GOT3 (cell line): ENCODE results near the gene HPD.
"Not testable (repeated sequence)": the region's sequence is repeated elsewhere in the genome, so short reads cannot be mapped to it uniquely, and the experiment has no call there.

ENCODE experiments used
- DNase-seq: peaks from one replicate; lab custom pipeline; 2025; ENCODE audit warnings: mixed read lengths; lab: John Stamatoyannopoulos, UW

Gene HPD

DNA sequence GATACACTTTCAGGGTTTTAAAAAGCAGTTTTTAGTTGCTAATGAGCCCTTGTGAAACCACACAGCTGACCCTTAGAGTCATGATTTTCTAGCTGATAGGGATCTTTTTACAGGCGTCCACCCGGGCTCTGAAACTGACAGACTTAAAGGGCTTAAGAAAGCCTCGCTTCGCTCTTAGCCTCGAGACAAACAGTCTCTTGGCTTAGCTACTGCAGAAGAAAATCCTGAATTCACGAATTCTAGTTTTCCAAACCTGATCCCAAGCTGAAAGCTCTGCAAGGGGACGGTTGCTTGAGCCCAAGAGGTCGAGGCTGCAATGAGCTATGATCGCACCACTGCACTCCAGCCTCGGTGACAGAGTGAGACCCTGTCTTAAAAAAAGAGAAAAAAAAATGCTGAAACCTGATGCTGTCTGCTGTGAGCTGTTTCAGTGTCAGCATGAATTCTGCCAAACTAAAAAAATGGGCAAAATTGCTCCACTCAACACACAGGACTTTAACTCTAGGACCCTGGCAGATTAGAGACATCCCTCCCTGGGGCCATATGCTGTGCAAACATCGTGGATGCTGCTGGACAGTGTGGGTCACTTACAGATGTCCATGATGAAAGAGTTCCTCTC is 3.1 kb upstream of the HPD start:
- no peak for DNase-seq

DNA sequence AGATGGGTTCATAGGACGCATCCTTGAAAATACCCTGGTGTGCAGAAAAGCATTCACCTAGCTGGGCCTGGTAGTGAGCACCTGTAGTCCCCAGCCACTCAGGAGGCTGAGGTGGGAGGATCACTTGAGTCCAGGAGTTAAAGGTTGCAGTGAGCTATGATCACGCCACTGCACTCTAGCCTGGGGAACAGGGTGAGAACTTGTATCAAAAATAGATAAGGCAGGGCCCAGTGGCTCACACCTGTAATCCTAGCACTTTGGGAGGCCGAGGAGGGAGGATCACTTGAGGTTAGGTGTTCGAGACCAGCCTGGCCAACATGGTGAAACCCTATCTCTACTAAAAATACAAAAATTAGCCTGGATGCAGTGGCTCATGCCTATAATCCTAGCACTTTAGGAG is 2.0 kb upstream of the HPD start:
- DNase-seq = not testable (repeated sequence)

DNA sequence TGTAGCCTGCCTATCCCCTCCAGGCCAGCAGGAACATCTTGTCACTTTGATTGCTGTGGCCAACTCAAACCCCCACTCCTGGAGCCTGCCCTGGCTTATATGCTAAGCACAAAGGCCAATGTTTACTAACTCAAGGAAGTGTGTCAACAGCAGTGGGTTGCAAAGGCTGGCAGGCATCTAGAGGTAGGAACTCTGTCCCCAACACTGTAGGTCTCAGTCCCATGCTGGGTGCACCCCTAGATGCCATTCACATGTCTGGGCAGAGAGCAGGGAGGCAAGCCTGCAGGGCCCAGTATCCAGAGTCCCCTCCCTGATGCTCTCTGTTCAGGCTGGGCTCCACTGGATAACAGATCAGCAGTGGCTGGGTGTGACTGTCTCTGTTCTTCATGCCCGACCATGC is 1.6 kb upstream of the HPD start:
- no peak for DNase-seq

DNA sequence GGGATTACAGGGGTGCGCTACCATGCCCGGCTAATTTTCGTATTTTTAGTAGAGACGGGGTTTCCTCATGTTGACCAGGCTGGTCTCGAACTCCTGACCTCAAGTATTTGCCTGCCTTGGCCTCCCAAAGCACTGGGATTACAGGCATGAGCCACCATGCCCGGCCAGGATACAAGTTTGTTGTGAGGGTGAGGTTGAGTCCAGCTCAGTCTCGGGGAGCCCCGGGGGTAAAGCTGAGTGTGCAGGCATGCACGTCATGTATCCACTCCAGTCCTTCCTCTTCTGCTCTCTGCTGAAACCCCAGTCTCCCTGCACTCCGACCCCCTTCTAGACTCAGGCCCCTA is 369 bp downstream of the HPD start:
- no peak for DNase-seq

DNA sequence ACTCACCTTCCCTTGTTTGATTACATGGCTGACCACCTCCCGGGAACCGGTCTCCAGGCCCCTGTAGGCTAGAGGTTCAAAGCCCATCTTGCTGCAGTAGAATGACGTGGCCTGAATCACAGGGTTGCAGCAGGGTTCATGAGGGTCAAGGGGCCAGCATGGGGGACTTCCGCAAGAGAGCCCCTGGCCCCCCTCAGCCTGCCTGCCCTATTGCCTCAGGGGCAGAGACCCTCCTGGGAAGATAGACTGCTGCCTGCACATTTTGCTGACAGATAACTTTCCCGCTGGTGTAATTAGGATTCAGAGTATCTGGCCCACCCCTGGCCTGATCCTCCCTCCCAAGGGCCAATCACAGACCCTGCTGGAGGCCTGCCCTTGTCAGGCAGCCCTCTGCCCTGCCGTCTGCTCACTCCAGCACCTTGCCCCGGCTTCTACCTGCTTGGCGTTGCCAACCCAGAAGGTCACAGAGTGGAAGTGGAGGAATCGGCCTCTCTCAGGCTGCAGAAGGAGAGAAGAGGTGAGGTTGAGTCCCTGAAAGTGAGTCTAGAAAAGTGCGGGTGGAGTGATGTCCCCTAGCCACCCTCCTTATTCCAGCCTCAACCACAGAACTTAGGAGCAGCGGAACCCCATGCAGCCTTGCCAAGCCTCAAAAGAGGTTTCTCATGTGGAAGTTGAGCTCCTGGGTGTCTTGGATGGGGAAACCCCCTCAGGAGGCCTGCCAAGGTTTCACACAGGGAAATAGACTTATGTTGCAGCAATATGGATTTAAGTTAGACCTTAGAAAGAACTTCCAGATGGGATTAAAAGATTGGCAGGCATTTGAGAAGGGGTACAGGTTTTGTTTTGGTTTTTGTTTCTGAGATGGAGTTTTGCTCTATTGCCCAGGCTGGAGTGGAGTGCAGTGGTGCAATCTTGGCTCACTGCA is 1.1 kb downstream of the HPD start:
- no peak for DNase-seq

DNA sequence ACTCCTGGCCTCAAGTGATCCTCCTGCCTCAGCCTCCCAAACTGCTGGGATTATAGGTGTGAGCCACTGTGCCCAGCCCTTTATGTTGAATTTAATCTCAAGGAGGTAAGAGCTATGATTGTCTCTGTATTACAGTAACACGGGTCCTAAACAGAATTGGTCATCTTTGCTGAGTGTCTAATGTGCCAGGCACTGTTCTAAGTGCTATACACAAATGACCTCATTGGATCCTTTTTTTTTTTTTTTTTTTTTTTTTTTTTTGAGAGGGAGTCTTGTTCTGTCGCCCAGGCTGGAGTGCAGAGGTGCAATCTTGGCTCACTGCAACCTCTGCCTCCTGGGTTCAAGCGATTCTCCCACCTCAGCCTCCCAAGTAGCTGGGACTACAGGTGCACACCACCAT is 6.3 kb downstream of the HPD start:
- not testable (repeated sequence) for DNase-seq

DNA sequence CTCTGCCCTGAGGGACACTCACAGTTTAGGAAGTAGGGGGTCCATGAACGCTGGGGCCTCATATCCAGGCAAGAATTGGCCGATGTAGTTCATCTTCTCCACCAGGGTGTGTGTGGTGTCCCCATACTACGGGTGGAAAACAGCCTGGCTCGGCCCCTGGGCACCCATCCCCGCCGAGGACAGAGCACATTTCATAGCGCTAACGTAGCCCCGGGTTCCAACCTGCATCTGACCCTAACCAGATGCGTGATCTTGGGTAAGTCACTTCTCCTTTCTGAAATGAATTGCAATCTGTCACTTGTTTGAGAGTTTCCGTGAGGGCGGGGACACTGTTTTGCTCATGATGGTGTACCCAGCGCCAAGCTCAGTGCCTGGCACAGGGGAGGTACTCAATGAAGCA is 9.0 kb downstream of the HPD start:
- DNase-seq = no peak

DNA sequence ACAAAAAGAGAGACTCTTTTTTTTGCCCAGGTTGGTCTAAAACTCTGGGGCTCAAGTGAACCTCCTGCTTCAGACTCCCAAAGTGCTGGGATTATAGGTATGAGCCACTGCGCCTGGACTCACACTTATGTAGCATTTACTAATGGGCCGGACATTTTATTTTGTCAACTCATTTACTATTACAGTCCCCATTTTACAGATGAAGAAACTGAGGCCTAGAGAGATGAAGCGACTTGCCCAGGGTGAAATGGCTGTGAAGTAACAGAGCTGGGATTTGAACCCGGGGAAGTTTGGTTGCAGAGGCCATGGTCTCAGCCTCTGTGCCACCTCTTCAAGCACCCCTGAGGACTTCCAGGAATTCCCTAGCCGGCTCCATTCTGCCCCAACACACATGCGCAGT is 9.4 kb downstream of the HPD start:
- no peak for DNase-seq

DNA sequence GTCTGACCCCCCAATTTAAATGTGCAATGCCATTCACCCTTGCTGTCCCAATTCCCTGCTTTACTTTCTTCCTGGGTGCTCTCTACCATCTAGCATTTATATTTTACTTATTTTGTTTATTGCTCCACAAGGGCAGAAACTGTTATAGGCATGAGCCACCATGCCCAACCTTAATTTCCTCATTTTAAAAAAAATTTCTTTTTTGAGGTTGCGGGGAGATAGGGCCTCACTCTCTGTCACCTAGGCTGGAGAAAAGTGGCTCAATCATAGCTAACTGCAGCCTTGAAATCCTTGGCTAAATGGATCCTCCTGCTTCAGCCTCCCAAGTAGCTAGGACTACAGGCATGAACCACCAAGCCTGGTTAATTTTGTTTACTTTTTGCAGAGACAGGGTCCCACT is 13.0 kb downstream of the HPD start:
- no peak for DNase-seq

DNA sequence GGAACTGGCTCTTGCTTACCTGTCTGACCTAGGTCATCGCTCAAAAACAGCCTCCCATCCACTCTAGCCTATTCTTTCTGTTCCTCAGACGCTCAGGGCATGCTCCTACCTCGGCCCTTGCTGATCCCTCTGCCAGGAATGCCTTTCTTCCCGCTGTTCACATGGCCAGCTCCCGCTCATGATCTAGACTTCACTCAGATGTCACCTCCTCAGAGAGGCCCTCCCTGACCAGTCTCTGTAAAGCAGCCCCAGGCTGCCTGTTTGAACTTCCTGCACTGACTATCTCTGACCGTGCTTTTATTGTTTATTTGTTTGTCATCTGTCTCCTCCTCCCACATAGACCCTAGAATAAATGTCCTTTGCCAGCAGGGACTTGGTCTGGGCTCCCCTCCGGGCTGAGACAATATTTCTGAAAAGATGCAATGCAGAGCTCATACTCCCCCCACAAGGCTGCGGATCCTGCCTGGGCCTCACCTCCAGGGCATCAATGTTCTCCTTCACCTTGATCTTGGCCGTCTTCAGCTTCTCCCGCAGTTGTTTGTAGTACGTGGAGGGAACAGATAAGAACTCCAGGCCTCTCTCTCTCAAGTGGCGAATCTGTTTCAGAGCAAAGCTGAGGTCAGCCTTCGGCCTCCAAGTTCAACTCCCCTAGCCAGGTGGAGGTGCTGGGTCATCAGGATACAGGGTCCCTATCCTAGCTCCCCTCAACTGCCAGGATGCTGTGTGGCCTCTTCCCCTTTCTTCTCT is 15.2 kb downstream of the HPD start:
- no peak for DNase-seq

DNA sequence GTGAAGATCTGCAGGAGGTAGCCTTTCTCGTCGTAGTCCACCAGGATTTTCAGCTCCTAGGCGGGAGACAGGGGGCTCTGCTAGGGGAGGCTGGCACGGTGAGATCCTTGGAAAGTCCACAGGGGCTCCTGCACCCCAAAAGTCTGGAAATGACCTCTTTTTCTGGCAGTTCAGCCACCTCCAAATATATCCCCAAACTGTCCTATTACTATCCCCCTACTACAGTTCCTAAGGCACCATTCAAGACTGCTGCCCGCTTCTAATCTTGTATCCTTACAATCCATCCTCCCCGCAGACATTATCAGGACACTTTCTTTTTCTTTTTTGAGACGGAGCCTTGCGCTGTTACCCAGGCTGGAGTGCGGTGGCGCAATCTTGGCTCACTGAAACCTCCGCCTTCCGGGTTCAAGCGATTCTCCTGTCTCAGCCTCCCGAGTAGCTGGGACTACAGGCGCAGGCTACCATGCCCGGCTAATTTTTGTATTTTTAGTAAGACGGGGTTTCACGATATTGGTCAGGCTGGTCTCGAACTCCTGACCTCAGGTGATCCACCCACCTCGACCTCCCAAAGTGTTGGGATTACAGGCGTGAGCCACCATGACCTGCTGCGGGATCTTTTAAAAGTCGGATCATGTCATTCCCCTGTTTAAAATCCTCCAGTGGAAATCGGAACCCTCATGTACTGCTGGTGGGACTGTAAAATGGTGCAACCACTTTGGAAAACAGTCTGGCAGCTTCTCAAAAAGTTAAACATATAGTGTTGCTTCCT is 18.5 kb downstream of the HPD start:
- no peak for DNase-seq

DNA sequence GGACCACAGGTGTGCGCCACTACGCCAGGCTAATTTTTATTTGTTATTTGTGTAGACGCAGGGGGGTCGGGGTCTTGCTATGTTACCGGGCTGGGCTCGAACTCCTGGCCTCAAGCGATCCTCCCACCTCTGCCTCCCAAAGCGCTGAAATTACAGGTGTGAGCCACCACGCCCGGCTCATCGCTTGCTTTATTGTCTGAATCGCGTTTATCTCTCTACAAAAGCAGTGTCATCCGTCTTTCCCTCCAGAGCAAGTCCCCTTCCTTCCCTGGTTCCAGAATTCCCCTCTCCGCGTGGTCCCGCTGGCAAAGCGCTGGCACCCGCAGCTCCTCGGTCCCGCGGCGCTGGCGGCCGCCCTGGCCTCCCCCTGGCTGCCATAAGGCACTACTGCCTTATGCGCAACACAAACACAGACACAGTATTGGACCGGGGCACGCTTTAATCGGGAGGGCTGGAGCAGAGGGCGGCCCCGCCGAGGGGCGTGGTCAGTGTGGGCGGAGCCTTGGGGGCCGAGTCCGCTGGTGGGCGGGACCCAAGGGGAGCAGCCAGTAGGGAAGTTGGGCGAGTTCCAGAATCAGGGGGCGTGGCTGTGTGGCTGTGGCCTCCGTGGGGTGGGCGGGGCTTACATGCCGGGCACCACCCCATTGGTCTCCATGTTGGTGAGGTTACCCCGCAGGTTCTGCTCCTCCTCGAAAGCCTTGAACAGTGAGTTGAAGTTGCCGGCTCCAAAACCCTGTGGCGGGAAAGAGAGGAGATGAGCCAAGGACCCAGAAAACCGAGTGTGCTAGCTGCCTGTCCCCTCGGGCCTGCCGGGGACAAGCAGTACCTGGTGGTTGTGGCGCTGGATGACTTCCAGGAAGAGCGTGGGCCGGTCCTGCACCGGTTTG is 19.3 kb downstream of the HPD start:
- peak; percentile 95 for DNase-seq

DNA sequence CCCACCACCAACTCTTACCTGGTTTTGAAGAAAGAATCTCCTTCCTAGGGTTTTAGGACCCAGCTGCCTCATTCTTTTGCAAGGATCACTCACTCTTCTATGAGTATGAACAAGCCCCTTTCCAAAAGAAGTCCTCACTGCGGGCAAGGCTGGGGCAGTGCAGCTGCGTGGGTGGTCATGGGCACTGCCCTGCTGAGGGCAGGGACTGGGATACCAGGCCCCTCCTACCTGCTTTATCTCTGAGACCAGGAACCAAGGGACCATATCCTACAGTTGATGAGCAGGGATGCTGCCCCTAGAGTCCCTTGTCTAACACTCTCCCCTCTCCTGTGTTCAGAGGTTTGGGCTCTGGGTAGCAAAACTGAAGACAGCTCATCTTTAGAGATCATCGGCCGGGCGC is 20.5 kb downstream of the HPD start:
- no peak for DNase-seq

DNA sequence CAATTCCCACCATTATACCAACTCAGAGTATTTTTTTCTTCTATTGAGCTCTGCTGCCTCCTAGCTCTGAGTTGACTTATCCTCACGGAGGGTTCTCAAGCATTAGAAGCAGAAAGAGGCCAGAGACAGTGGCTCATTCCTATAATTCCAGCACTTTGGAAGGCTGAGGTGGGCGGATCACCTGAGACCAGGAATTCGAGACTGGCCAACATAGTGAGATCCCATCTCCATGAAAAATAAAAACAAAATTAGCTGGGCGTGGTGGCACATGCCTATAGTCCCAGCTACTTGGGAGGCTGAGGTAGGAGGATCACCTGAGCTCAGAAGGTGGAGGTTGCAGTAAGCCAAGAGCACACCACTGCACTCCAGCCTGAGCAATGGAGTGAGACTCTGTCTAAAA is 21.0 kb downstream of the HPD start:
- no peak for DNase-seq

DNA sequence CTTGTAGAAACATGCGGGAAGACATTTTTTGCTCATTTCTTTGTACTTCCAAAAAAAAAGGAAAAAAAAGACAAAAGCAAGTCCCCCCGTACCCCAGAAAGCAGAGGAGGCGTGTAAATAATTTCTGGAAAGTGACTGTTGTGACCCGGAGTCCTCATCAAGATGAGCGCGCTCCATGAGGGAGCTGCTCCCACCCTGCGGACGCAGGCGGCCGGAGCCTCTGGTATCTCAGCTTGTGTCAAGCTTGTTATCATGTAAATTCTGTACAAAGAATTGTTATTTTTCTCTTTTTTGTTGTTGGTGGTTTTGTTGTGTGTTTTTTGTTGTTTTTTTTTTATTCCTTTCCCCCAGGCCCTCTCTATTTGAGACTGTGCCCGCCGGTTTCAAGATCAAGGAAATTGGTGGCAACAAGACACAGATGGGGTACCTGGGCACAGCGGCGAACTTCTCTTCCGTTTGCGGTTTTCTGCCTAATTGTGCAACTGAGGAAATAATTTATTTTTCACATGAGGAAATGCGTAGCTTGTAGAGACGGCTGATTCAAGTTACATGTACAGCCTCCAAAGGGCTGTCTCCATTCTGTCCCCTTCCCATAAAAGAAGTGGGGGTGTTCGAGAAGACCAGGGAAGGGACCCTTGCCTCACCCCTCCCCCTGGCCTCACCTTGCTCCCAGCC is 27.0 kb downstream of the HPD start:
- no peak for DNase-seq

DNA sequence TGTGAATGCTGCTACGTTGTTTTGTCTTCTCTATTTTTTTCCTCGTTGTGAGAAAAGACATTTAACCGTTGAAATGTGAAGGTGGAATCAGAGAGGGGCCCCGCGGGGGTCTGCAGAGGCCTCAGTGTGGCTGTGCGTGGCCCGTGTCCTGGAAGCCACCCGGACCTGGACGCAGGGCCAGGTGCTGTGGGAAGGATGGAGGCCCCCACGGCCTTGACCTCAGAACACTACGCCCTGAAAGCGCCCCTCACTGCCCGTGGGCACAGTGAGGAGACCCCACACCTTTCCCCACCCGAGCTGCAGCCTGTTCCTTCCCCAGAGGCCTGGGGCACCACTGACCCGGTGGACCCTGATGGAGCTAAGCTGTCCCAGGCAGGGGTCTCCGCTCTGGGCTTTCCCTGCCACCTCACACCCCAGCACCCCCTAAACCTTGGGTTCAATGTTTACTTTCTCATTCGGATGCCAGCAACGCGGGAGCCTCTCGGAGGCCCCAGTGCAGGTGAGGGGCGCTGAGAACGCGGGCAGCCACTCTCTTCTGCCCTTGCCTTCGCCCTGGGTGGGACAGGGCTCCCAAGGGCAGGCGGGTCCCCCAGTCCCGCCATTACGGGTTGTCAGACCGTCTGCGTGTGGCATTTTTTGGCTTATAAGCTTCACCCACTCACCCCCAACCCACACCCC is 27.9 kb downstream of the HPD start:
- no peak for DNase-seq

DNA sequence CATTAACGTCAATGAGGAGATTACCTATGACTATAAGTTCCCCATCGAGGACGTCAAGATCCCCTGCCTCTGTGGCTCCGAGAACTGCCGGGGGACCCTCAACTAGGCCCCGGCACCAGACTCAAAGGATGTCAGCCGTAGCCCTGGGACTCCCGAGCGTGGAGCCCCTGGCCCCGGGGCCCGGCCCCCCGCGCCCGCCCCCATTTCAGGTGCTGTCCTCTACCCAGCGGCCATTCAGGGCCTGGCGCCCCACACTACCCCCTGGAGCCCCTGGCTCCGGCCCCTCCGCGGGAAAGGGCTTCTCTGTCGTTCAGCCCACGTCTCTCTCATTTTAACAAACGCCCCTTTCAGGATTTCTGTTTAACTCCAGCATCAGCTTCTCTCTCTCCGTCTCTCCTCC is 28.5 kb downstream of the HPD start:
- no peak for DNase-seq

DNA sequence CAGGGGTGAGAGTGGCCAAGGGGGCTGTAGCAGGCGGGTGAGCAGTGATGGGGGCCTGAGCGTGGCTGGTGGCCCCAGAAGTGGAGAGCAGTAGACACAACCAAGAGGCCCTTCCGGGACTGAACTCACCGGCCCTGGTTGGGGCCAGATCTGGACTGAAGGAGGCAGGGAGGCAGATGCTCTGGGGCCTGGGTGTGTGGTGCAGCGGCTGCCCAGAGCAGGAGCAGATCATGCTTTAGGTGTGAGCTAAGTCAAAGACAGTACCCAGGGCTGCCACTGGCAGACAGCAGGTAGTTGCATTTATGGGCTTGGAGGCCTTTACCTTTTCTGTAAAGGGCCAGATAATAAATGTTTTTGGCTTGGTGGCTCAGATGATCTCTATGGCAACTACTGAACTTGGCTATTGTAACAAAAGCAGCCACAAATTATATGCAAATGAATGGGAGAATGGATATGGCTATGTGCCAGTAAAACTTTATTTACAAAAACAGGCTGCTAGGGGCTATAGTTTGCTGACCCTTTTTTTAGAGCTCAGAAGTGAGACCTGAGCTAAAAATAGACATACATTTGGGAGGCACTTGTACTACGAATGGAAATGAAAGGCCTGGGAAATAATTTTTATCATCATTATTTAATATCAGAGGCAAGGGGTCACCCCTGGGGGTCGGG is 29.3 kb downstream of the HPD start:
- DNase-seq = no peak

DNA sequence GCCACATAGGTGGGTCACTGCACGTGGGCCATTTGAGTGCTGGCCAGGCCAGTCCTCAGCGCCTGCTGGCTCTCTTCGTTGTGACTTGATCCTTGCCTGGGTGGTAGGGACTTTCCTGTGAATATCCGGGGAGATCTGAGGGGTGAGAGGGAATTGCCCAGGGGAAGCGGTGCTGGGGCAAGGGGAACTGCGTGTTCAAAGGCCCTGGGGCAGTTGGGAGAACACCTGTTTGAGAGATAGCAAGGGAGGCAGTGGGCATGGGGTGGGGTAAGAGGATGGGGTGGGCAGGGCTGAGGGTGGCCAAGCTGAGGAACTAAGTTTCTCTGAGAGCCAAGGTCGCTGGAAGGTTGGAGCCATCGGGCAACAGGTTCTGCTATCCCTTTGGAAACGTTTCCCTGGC is 29.8 kb downstream of the HPD start:
- DNase-seq = no peak

DNA sequence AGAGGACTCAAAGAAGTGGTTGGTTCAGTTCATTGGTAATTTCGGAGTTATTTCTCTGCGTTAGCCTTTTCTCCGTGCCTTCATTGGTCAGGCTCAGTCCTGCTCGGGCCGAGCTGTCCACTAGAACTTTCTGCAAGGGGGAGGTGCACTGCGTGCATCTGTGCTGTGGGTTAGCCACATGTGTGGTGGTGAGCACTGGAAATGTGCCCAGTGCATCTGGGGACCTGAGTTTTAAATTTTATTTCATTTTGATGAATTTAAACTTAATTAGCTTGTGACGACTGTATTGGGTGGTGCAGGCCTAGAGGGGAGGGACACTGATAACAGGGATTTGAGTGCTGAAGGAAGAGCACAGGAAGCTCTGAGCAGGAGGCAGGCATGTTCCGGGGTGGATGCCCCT is 30.4 kb downstream of the HPD start:
- DNase-seq = no peak
